ENCODE results near the gene PPARG. TPM values are rescaled to one million over a fixed set of nuclear protein-coding genes. Genes with fewer than 3 reads are reported as not detected.

The PPARG gene
- total and polyA plus RNA-seq, 4 donors, result 8.3 to 41.4 (median 26.2) TPM

- 70% methylated on average over 7 of the region's 7 CpGs for whole genome bisulfite sequencing, 2 donors
- H3K4me3 ChIP-seq, result no peak overlapping the region
- H3K9me3 ChIP-seq (ENCODE audit: control insufficient read depth in 4 of 4, insufficient read depth in 3 of 4, low read length in 3 of 4), result no peaks in the 10 kb centered on the region
- H3K36me3 ChIP-seq (ENCODE audit: control insufficient read depth in 4 of 4, insufficient read depth in 4 of 4, low read length in 4 of 4), result no peaks in the 10 kb centered on the region
- TF ChIP-seq, protein P1, sequence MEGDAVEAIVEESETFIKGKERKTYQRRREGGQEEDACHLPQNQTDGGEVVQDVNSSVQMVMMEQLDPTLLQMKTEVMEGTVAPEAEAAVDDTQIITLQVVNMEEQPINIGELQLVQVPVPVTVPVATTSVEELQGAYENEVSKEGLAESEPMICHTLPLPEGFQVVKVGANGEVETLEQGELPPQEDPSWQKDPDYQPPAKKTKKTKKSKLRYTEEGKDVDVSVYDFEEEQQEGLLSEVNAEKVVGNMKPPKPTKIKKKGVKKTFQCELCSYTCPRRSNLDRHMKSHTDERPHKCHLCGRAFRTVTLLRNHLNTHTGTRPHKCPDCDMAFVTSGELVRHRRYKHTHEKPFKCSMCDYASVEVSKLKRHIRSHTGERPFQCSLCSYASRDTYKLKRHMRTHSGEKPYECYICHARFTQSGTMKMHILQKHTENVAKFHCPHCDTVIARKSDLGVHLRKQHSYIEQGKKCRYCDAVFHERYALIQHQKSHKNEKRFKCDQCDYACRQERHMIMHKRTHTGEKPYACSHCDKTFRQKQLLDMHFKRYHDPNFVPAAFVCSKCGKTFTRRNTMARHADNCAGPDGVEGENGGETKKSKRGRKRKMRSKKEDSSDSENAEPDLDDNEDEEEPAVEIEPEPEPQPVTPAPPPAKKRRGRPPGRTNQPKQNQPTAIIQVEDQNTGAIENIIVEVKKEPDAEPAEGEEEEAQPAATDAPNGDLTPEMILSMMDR (IDR thresholded peaks at IDR 0.05; ENCODE audit: control extremely low read depth, extremely low read depth), result no peak
- no peak for DNase-seq
- peaks cover 2 to 17% (median 6%) of the 10 kb centered on the region in 5 donors for H3K4me1 ChIP-seq (ENCODE audit: control insufficient read depth in 5 of 5, insufficient read depth in 5 of 5, low read length in 5 of 5)
- H3K9ac ChIP-seq (ENCODE audit: insufficient read depth in 1 of 2, low read length in 2 of 2), result no peak overlapping the region
- no peak overlapping the region for H3K27ac ChIP-seq (ENCODE audit: low read depth in 1 of 2, low read length in 1 of 2)
- no peak for ATAC-seq (ENCODE audit: insufficient read depth, low FRiP score)
- H3K27me3 ChIP-seq (ENCODE audit: control insufficient read depth in 3 of 3, insufficient read depth in 3 of 3, low read length in 2 of 3), result peaks cover 0 to 2% (median 0%) of the 10 kb centered on the region in 3 donors
Measured at GRCh38 chr3:12353796-12354525, 65.1 kb downstream of the PPARG start.

DNA sequence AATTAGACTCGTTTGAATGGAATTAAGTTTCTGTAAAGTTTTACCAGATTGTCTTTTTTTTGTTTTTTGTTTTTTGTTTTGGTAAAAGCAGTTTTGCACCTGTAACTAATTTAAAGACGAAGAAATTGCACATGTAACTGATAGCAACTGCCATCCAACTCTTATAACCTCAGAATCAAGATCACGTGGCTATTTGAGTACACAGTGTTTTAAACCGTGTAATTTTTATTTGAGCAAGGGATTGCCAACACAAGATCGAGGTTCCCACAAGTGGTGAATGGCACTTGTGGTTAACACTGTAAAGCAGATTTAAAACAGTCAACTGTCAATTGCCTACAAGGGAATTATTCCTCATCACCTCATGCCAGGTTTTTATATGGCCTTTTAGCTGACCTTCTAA lies 67.3 kb downstream of the PPARG start:
- TF ChIP-seq, protein P1 (IDR thresholded peaks at IDR 0.05; ENCODE audit: control extremely low read depth, extremely low read depth), result no peak

DNA sequence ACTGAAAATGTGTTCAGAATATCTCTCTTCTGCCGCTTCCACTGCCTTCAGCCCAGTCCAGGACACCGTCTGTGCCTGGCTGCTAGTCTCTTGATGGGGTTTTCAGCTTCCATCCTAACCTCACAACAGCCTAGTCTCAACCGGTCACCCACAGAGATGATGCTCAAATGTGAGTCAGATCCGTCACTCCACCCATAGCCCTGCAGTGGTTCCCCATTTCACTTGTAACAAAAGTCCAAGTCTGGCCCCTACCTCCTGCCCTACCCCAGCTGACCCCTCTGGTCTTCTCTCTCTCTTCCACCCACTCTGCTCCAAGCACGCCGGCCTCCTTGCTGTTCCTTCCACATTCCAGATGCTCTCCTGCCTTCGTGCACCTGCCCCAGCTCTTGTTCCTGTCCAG lies 68.1 kb downstream of the PPARG start:
- peaks cover 0 to 11% (median 0%) of the 10 kb centered on the region in 5 donors for H3K4me1 ChIP-seq (ENCODE audit: control insufficient read depth in 5 of 5, insufficient read depth in 5 of 5, low read length in 5 of 5)
- 83 to 87% methylated on average over 7 of the region's 7 CpGs for WGBS, 2 donors
- no peak for DNase-seq
- no peak overlapping the region for H3K9ac ChIP-seq (ENCODE audit: insufficient read depth in 1 of 2, low read length in 2 of 2)
- no peaks in the 10 kb centered on the region for H3K36me3 ChIP-seq (ENCODE audit: control insufficient read depth in 4 of 4, insufficient read depth in 4 of 4, low read length in 4 of 4)
- TF ChIP-seq, protein P1 (IDR thresholded peaks at IDR 0.05; ENCODE audit: control extremely low read depth, extremely low read depth), result no peak
- peaks cover 0 to 3% (median 0%) of the 10 kb centered on the region in 3 donors for H3K27me3 ChIP-seq (ENCODE audit: control insufficient read depth in 3 of 3, insufficient read depth in 3 of 3, low read length in 2 of 3)
- peaks cover 0 to 4% (median 0%) of the 10 kb centered on the region in 4 donors for H3K9me3 ChIP-seq (ENCODE audit: control insufficient read depth in 4 of 4, insufficient read depth in 3 of 4, low read length in 3 of 4)
- no peak overlapping the region for H3K4me3 ChIP-seq
- H3K27ac ChIP-seq (ENCODE audit: low read depth in 1 of 2, low read length in 1 of 2), result no peak overlapping the region
- no peak for ATAC-seq (ENCODE audit: insufficient read depth, low FRiP score)

More for the DNA sequence above, 67.3 kb downstream of the PPARG start:
- H3K4me1 ChIP-seq (ENCODE audit: control insufficient read depth in 5 of 5, insufficient read depth in 5 of 5, low read length in 5 of 5), result peaks cover 0 to 11% (median 6%) of the 10 kb centered on the region in 5 donors
- ATAC-seq (ENCODE audit: insufficient read depth, low FRiP score) (no peak), DNase-seq (no peak)
- no peak overlapping the region for H3K9ac ChIP-seq (ENCODE audit: insufficient read depth in 1 of 2, low read length in 2 of 2)
- H3K9me3 ChIP-seq (ENCODE audit: control insufficient read depth in 4 of 4, insufficient read depth in 3 of 4, low read length in 3 of 4), result peaks cover 0 to 4% (median 0%) of the 10 kb centered on the region in 4 donors
- H3K27ac ChIP-seq (ENCODE audit: low read depth in 1 of 2, low read length in 1 of 2), result no peak overlapping the region
- WGBS, 2 donors, result 42 to 49% methylated on average over 5 of the region's 5 CpGs
- H3K36me3 ChIP-seq (ENCODE audit: control insufficient read depth in 4 of 4, insufficient read depth in 4 of 4, low read length in 4 of 4), result no peaks in the 10 kb centered on the region
- peaks cover 0 to 3% (median 0%) of the 10 kb centered on the region in 3 donors for H3K27me3 ChIP-seq (ENCODE audit: control insufficient read depth in 3 of 3, insufficient read depth in 3 of 3, low read length in 2 of 3)
- no peak overlapping the region for H3K4me3 ChIP-seq

Data from lung (tissue), 12 donors.